GM12874 (cell line): ENCODE results near the gene PDIA5.

Experiments
- TF ChIP-seq, protein P1 (sequence below): IDR thresholded peaks from 2 replicates; pipeline ENCODE4 v1.5.1; 2011; ENCODE audit warnings: low read depth, mild to moderate bottlenecking, control low read depth, low read length, moderate library complexity; ENCODE audit not compliant: insufficient read depth

Gene PDIA5

GRCh38 chr3:123066896-123067688 lies at the start of gene PDIA5:
Gene PDIA5, plus strand, starts transcription at chr3:123067025. Its CDS starts 140 bp downstream, at chr3:123067165.
- TF ChIP-seq, protein P1, sequence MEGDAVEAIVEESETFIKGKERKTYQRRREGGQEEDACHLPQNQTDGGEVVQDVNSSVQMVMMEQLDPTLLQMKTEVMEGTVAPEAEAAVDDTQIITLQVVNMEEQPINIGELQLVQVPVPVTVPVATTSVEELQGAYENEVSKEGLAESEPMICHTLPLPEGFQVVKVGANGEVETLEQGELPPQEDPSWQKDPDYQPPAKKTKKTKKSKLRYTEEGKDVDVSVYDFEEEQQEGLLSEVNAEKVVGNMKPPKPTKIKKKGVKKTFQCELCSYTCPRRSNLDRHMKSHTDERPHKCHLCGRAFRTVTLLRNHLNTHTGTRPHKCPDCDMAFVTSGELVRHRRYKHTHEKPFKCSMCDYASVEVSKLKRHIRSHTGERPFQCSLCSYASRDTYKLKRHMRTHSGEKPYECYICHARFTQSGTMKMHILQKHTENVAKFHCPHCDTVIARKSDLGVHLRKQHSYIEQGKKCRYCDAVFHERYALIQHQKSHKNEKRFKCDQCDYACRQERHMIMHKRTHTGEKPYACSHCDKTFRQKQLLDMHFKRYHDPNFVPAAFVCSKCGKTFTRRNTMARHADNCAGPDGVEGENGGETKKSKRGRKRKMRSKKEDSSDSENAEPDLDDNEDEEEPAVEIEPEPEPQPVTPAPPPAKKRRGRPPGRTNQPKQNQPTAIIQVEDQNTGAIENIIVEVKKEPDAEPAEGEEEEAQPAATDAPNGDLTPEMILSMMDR = no peak

DNA sequence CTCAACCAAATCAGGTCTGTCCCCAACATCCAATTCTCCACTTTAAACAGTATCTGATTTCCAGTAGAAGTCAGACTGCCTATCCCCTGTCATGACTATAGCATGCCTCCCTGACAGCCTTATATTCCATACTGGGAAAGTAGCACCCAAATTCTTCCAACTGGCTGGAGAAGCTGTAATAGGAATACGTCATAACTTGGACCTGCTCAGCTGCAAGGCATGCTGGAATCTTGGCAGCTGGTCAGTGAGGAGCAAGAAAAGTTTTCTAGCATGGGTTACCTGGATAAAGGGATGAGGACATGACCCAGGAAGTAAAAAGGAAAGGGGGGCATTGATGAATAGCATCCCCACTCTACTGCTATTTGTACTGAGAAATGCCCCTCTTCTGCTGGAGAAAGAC lies 48.1 kb upstream of the PDIA5 start:
- TF ChIP-seq, protein P1 = no peak

DNA sequence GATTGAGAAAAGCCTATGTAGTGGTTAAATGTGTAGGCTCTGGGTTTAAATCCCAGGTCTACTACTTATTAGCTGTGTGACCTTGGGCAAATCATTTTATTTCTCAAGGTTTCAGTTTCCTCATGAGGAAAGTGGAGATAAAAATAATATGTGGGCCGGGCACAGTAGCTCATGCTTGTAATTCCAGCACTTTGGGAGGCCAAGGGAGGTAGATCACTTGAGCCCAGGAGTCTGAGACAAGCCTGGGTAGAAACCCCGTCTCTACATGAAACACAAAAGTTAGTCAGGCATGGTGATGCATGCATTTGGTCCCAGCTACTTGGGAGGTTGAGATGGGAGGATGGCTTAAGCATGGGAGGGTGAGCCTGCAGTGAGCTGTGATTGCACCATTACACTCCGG lies 47.7 kb upstream of the PDIA5 start:
- TF ChIP-seq, protein P1 = no peak

DNA sequence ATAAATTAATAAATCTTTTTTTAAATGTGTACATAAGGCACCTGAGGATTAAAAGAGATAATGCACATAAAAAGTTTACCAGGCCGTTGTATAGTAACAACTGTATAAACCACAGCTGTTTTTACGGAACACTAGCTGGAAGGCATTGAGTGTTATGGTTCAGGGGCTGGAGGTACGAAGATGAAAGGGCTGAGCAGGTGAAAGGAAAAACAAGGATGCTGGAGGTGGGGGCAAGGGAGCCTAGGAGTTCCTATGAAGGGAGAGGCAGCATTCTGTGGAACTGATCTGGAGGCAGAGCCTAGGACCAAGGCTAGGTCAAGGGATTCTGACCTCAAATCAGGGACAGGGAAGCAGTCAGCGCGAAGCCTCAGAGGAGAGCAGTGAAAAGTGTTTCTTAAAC lies 47.2 kb upstream of the PDIA5 start:
- TF ChIP-seq, protein P1 = no peak

GRCh38 chr3:123020709-123021108 lies 46.1 kb upstream of the PDIA5 start:
- TF ChIP-seq, protein P1 = no peak

GRCh38 chr3:123021388-123021787 lies 45.4 kb upstream of the PDIA5 start:
- TF ChIP-seq, protein P1 = no peak

- TF ChIP-seq, protein P1 = no peak
Measured at GRCh38 chr3:123021996-123022510, 44.8 kb upstream of the PDIA5 start.
